AG04450 (cell line): ENCODE data around the gene SERPINI2. TPM values are rescaled to one million over a fixed set of nuclear protein-coding genes. Genes with fewer than 3 reads are reported as not detected.

Experiments
- CTCF ChIA-PET: fragments of 300-600, 350-600 bp; formaldehyde crosslinking; extraction: SDS; loops from one replicate; lab custom pipeline; 2022; ENCODE audit warnings: antibody characterized with exemption, inconsistent platforms; lab: Charles Lee
- POLR2A ChIA-PET: fragments of 350-600 bp; formaldehyde crosslinking; extraction: SDS; loops from one replicate; lab custom pipeline; 2021; ENCODE audit warnings: antibody characterized with exemption, inconsistent platforms; lab: Yijun Ruan, JAX
- DNase-seq: peaks from one replicate; pipeline ENCODE4 v3.0.0-alpha.2; 2011; ENCODE audit warnings: low read depth, low spot score
- H3K27ac ChIP-seq: one replicate; pipeline ENCODE4 v1.5.1; 2012; ENCODE audit warnings: low read depth, low read length, control low read depth
- H3K27me3 ChIP-seq: one replicate; pipeline ENCODE4 v1.6.0; 2012; ENCODE audit warnings: low read length; ENCODE audit not compliant: control insufficient read depth, insufficient read depth
- H3K4me3 ChIP-seq: 2 replicates; pipeline ENCODE4 v1.5.1; 2011; ENCODE audit warnings: mild to moderate bottlenecking, low read depth, low read length, control low read depth
- H3K9me3 ChIP-seq: 2 replicates; pipeline ENCODE4 v1.5.1; 2012; ENCODE audit warnings: low read length; ENCODE audit not compliant: control insufficient read depth, insufficient read depth
- polyA plus RNA-seq: library from polyadenylated mRNA; depleted of rRNA; stranded (reverse); fragments of >200 nt; gene quantifications from 2 replicates; pipeline ENCODE4 v1.2.3, GENCODE V29; 2011
- TF ChIP-seq, protein P1 (sequence below): IDR thresholded peaks from 2 replicates; pipeline ENCODE4 v1.5.1; 2011; ENCODE audit warnings: low read depth, low read length, control low read depth, inconsistent platforms

The SERPINI2 gene
- polyA plus RNA-seq, 1 experiment, result not detected

- Histone ChIP-seq H3K4me3 (no peak overlapping the region), H3K27me3 (no peaks in the 10 kb centered on the region), H3K27ac (no peak overlapping the region), H3K9me3 (no peaks in the 10 kb centered on the region)
- ChIA-PET POLR2A (no interaction called here), CTCF (no interaction called here)
- no peak for DNase-seq
- TF ChIP-seq, protein P1, sequence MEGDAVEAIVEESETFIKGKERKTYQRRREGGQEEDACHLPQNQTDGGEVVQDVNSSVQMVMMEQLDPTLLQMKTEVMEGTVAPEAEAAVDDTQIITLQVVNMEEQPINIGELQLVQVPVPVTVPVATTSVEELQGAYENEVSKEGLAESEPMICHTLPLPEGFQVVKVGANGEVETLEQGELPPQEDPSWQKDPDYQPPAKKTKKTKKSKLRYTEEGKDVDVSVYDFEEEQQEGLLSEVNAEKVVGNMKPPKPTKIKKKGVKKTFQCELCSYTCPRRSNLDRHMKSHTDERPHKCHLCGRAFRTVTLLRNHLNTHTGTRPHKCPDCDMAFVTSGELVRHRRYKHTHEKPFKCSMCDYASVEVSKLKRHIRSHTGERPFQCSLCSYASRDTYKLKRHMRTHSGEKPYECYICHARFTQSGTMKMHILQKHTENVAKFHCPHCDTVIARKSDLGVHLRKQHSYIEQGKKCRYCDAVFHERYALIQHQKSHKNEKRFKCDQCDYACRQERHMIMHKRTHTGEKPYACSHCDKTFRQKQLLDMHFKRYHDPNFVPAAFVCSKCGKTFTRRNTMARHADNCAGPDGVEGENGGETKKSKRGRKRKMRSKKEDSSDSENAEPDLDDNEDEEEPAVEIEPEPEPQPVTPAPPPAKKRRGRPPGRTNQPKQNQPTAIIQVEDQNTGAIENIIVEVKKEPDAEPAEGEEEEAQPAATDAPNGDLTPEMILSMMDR, result no peak
Measured at GRCh38 chr3:167487556-167487955, 13.7 kb upstream of the SERPINI2 start.

- Histone ChIP-seq H3K9me3 (no peaks in the 10 kb centered on the region), H3K27me3 (no peaks in the 10 kb centered on the region), H3K4me3 (no peak overlapping the region), H3K27ac (no peak overlapping the region)
- ChIA-PET CTCF (no interaction called here), POLR2A (no interaction called here)
- DNase-seq, result no peak
- TF ChIP-seq, protein P1, result no peak
Measured at GRCh38 chr3:167484551-167484950, 10.7 kb upstream of the SERPINI2 start.

- no peaks in the 10 kb centered on the region for H3K27me3 ChIP-seq
- CTCF ChIA-PET, result no interaction called here
- DNase-seq, result no peak
- no peak overlapping the region for H3K27ac ChIP-seq
- no peaks in the 10 kb centered on the region for H3K9me3 ChIP-seq
- POLR2A ChIA-PET, result no interaction called here
- TF ChIP-seq, protein P1, result no peak
- H3K4me3 ChIP-seq, result no peak overlapping the region
Measured at GRCh38 chr3:167483708-167484475, 10.1 kb upstream of the SERPINI2 start.

- no peaks in the 10 kb centered on the region for H3K27me3 ChIP-seq
- H3K27ac ChIP-seq, result no peak overlapping the region
- ChIA-PET POLR2A (no interaction called here), CTCF (no interaction called here)
- H3K9me3 ChIP-seq, result no peaks in the 10 kb centered on the region
- DNase-seq, result no peak
- TF ChIP-seq, protein P1, result no peak
- H3K4me3 ChIP-seq, result no peak overlapping the region
Measured at GRCh38 chr3:167481164-167481563, 7.3 kb upstream of the SERPINI2 start.

- no peak for DNase-seq
- Histone ChIP-seq H3K4me3 (no peak overlapping the region), H3K27ac (no peak overlapping the region), H3K9me3 (no peaks in the 10 kb centered on the region), H3K27me3 (no peaks in the 10 kb centered on the region)
- POLR2A ChIA-PET, result no interaction called here
- CTCF ChIA-PET, result no interaction called here
- TF ChIP-seq, protein P1, result no peak
Measured at GRCh38 chr3:167480748-167481147, 6.9 kb upstream of the SERPINI2 start.
